ENCODE data around the gene FAR1.

The FAR1 gene

DNA sequence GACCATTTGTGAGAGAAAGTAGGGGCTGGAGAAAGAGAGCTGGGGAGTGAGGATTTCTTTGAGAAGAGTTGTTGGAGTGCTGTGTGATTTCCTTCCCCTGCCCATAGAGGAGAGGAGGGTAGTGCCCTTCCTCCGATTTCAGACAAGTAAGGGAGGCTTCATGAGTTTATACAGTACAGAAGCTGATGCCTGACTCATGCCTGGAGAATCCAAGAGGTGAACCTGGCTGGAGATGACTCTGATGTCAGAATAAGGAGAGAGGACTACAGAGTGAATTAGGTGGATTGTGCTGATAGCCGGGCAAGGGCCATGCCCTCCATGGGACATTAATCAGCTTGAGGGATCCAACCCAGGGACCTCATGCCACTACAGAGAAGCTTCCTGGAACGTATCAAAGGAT is 91.6 kb downstream of the FAR1 start:
- Histone ChIP-seq H3K79me2 (ENCODE audit: insufficient read depth, low read length) (no peaks in the 10 kb centered on the region), H3K36me3 (ENCODE audit: insufficient read depth, low read length) (no peaks in the 10 kb centered on the region), H3K9ac (ENCODE audit: low read depth, low read length) (no peak overlapping the region), H3K27me3 (ENCODE audit: insufficient read depth, low read length, poor library complexity) (no peaks in the 10 kb centered on the region), H4K20me1 (ENCODE audit: insufficient read depth, low read length) (no peaks in the 10 kb centered on the region), H2AFZ (ENCODE audit: low read depth, low read length) (no peak overlapping the region), H3K27ac (ENCODE audit: low read length) (no peak overlapping the region), H3K4me3 (ENCODE audit: low read depth in 1 of 2, low read length in 2 of 2) (no peak overlapping the region), H3K9me3 (ENCODE audit: insufficient read depth, low read length, severe bottlenecking) (no peaks in the 10 kb centered on the region), H3K4me2 (ENCODE audit: insufficient read depth, low read length) (no peak overlapping the region), H3K4me1 (ENCODE audit: insufficient read depth, low read length) (no peaks in the 10 kb centered on the region)
- no peak for TF ChIP-seq EZH2 (IDR thresholded peaks at IDR 0.05; ENCODE audit: borderline replicate concordance, low read depth, low read length, severe bottlenecking)
- TF ChIP-seq, protein P1, sequence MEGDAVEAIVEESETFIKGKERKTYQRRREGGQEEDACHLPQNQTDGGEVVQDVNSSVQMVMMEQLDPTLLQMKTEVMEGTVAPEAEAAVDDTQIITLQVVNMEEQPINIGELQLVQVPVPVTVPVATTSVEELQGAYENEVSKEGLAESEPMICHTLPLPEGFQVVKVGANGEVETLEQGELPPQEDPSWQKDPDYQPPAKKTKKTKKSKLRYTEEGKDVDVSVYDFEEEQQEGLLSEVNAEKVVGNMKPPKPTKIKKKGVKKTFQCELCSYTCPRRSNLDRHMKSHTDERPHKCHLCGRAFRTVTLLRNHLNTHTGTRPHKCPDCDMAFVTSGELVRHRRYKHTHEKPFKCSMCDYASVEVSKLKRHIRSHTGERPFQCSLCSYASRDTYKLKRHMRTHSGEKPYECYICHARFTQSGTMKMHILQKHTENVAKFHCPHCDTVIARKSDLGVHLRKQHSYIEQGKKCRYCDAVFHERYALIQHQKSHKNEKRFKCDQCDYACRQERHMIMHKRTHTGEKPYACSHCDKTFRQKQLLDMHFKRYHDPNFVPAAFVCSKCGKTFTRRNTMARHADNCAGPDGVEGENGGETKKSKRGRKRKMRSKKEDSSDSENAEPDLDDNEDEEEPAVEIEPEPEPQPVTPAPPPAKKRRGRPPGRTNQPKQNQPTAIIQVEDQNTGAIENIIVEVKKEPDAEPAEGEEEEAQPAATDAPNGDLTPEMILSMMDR (IDR thresholded peaks at IDR 0.05; ENCODE audit: borderline replicate concordance, extremely low read depth, low read length, poor library complexity, severe bottlenecking) = no peak
- no peak for DNase-seq
- no peak for ATAC-seq (ENCODE audit: insufficient read depth, low read depth)

DNA sequence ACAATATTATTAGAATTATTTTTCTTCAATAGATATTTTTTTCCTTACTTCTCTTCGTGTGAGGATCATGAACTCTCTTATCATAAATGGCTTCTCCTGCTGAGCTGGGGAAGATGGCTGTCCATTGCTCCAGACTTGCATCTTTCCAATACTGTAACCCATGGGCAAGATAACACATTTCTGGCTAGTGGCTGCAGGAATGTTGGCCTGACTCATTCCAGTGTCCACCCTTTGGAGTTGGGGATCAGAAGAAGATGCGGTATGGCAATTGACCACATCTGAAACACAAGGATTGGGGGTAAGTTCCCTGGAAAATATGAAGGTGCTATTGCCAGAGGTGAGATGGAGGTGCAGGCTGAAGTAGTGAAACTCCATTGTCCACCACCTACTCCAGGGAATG is 92.8 kb downstream of the FAR1 start:
- Histone ChIP-seq H3K27ac (ENCODE audit: low read length) (no peak overlapping the region), H3K4me1 (ENCODE audit: insufficient read depth, low read length) (no peaks in the 10 kb centered on the region), H3K79me2 (ENCODE audit: insufficient read depth, low read length) (no peaks in the 10 kb centered on the region), H2AFZ (ENCODE audit: low read depth, low read length) (no peak overlapping the region), H4K20me1 (ENCODE audit: insufficient read depth, low read length) (no peaks in the 10 kb centered on the region), H3K9me3 (ENCODE audit: insufficient read depth, low read length, severe bottlenecking) (no peaks in the 10 kb centered on the region), H3K9ac (ENCODE audit: low read depth, low read length) (no peak overlapping the region), H3K27me3 (ENCODE audit: insufficient read depth, low read length, poor library complexity) (no peaks in the 10 kb centered on the region), H3K36me3 (ENCODE audit: insufficient read depth, low read length) (no peaks in the 10 kb centered on the region), H3K4me2 (ENCODE audit: insufficient read depth, low read length) (no peak overlapping the region), H3K4me3 (ENCODE audit: low read depth in 1 of 2, low read length in 2 of 2) (no peak overlapping the region)
- ATAC-seq (ENCODE audit: insufficient read depth, low read depth) (no peak), DNase-seq (no peak)
- TF ChIP-seq, protein P1 (IDR thresholded peaks at IDR 0.05; ENCODE audit: borderline replicate concordance, extremely low read depth, low read length, poor library complexity, severe bottlenecking) = no peak
- no peak for TF ChIP-seq EZH2 (IDR thresholded peaks at IDR 0.05; ENCODE audit: borderline replicate concordance, low read depth, low read length, severe bottlenecking)

DNA sequence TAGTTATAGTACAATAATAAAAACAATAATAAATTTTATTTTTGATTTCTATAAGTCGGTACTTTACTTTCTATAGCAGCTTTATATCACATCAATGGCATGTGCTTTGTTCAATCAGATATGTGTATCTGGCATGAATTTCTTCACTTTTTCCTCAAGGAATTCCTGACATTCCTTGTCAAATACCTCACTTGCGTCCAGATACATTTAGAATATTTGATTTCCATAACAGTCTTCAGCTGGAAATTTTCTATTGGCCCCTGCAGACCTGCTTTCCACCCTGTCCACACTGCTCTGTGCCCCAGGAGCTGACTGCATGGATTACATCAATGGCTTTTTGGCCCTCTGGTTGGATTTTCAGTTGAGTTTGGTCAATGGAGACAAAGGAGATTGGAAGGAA is 93.2 kb downstream of the FAR1 start:
- Histone ChIP-seq H3K4me3 (ENCODE audit: low read depth in 1 of 2, low read length in 2 of 2) (no peak overlapping the region), H3K36me3 (ENCODE audit: insufficient read depth, low read length) (no peaks in the 10 kb centered on the region), H3K27me3 (ENCODE audit: insufficient read depth, low read length, poor library complexity) (no peaks in the 10 kb centered on the region), H3K4me1 (ENCODE audit: insufficient read depth, low read length) (no peaks in the 10 kb centered on the region), H3K9me3 (ENCODE audit: insufficient read depth, low read length, severe bottlenecking) (no peaks in the 10 kb centered on the region), H3K9ac (ENCODE audit: low read depth, low read length) (no peak overlapping the region), H4K20me1 (ENCODE audit: insufficient read depth, low read length) (no peaks in the 10 kb centered on the region), H3K4me2 (ENCODE audit: insufficient read depth, low read length) (no peak overlapping the region), H3K79me2 (ENCODE audit: insufficient read depth, low read length) (no peaks in the 10 kb centered on the region), H3K27ac (ENCODE audit: low read length) (no peak overlapping the region), H2AFZ (ENCODE audit: low read depth, low read length) (no peak overlapping the region)
- ATAC-seq (ENCODE audit: insufficient read depth, low read depth) (no peak), DNase-seq (no peak)
- TF ChIP-seq, protein P1 (IDR thresholded peaks at IDR 0.05; ENCODE audit: borderline replicate concordance, extremely low read depth, low read length, poor library complexity, severe bottlenecking) = no peak
- TF ChIP-seq EZH2 (IDR thresholded peaks at IDR 0.05; ENCODE audit: borderline replicate concordance, low read depth, low read length, severe bottlenecking) = no peak

DNA sequence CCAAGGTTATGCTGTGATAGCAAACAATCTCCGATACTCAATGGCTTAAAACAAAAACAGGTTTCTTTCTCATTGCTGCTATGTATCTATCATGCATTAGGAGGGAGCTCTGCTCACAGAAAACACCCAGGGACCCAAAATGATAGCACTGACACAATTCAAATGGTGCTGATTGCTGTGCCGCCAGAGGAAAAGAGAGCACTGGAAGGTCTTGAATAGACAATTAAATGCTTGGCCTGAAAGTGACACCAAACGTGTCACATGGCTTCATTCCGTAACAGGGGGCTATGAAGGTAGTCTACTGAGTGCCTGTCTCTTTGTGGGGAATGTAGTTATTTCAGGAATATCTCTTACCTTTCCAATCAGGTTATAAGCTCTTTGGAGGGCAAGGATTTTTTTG is 94.2 kb downstream of the FAR1 start:
- Histone ChIP-seq H2AFZ (ENCODE audit: low read depth, low read length) (no peak overlapping the region), H3K36me3 (ENCODE audit: insufficient read depth, low read length) (no peaks in the 10 kb centered on the region), H3K4me1 (ENCODE audit: insufficient read depth, low read length) (no peaks in the 10 kb centered on the region), H3K9me3 (ENCODE audit: insufficient read depth, low read length, severe bottlenecking) (no peaks in the 10 kb centered on the region), H4K20me1 (ENCODE audit: insufficient read depth, low read length) (no peaks in the 10 kb centered on the region), H3K4me3 (ENCODE audit: low read depth in 1 of 2, low read length in 2 of 2) (no peak overlapping the region), H3K27ac (ENCODE audit: low read length) (no peak overlapping the region), H3K79me2 (ENCODE audit: insufficient read depth, low read length) (no peaks in the 10 kb centered on the region), H3K4me2 (ENCODE audit: insufficient read depth, low read length) (no peak overlapping the region), H3K27me3 (ENCODE audit: insufficient read depth, low read length, poor library complexity) (no peaks in the 10 kb centered on the region), H3K9ac (ENCODE audit: low read depth, low read length) (no peak overlapping the region)
- TF ChIP-seq, protein P1 (IDR thresholded peaks at IDR 0.05; ENCODE audit: borderline replicate concordance, extremely low read depth, low read length, poor library complexity, severe bottlenecking) = no peak
- no peak for TF ChIP-seq EZH2 (IDR thresholded peaks at IDR 0.05; ENCODE audit: borderline replicate concordance, low read depth, low read length, severe bottlenecking)
- ATAC-seq (ENCODE audit: insufficient read depth, low read depth) = no peak
- DNase-seq = no peak
